ENCODE results near the gene SPO11. TPM values are rescaled to one million over a fixed set of nuclear protein-coding genes. Genes with fewer than 3 reads are reported as not detected.

The SPO11 gene
- total and polyA plus RNA-seq, 9 of the 15 experiments (the other 6 are each of a cell fraction or from before 2014, with no cell fraction given): not detected

DNA sequence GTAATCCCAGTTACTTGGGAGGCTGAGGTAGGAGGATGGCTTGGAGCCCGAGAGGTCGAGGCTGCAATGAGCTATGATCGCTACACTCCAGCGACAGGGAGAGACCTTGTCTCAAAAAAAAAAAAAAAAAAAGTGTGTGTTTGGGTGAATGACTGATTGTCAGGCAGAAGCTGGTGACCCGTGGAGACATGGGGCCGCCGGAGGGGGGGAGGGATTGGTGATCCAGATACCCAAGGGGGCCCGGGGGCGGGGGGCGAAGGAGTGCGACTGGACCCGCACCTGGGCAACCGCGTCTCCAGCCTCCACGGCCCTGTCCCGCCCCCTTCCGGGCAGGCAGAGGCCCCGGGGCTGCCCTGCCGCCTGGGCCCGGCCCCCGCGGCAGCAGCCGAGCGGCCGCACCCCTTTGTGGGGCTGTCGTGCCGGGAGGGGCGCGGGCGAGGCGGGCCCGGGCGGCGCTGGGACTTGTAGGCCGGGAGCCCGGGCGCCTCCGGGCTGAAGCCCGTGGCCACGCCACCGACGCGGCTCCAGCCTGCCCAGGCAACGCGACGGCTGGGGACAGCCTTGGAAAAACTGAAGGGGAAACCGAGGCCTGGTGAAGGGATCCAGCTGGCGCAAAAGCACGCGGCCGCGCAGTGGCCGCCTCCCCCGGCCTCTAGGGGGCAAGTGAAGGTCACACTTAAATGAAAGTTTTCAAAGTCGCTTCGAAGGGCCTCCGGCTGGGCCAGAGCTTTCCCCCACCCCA lies 59.5 kb downstream of the SPO11 start (continued):
- TF ChIP-seq TGIF2 (CRISPR knock-in tag; IDR thresholded peaks at IDR 0.05) (no peak), CEBPG (CRISPR knock-in tag; IDR thresholded peaks at IDR 0.05) (no peak), CEBPG (tag; conservative IDR thresholded peaks at IDR 0.05 in 1 of 2, IDR thresholded peaks at IDR 0.05 in 1 of 2) (no peak), STAT5A (IDR thresholded peaks at IDR 0.05; ENCODE audit: borderline replicate concordance, low read length) (no peak), HNRNPUL1 (IDR thresholded peaks at IDR 0.05; ENCODE audit: low read length) (no peak), NFE2 (IDR thresholded peaks at IDR 0.05; ENCODE audit: low read depth) (no peak), CHD1 (IDR thresholded peaks at IDR 0.05; ENCODE audit: low read length) (no peak), WHSC1 (IDR thresholded peaks at IDR 0.05; ENCODE audit: low read length) (no peak), TAF15 (IDR thresholded peaks at IDR 0.05; ENCODE audit: low read depth, low read length) (no peak), TCF7L2 (IDR thresholded peaks at IDR 0.05; ENCODE audit: low read depth, low read length) (no peak), CTBP1 (IDR thresholded peaks at IDR 0.05; ENCODE audit: borderline replicate concordance) (peak; percentile 73), SMARCB1 (IDR thresholded peaks at IDR 0.05; ENCODE audit: insufficient read length, low read depth) (no peak), PHF20 (IDR thresholded peaks at IDR 0.05; ENCODE audit: partially characterized antibody) (no peak), ZNF124 (CRISPR knock-in tag; IDR thresholded peaks at IDR 0.05) (no peak), ETV1 (tag; conservative IDR thresholded peaks at IDR 0.05; ENCODE audit: low read depth) (no peak), ERF (CRISPR knock-in tag; IDR thresholded peaks at IDR 0.05) (peak; percentile 62; the same call in 1 of the 2 replicates), POLR2A (conservative IDR thresholded peaks at IDR 0.05) (no peak; the same call in 1 of the 2 replicates), MYC (IDR thresholded peaks at IDR 0.05; ENCODE audit: low read depth, low read length) (peak; percentile 87), MYC (CRISPR knock-in tag; IDR thresholded peaks at IDR 0.05; ENCODE audit: borderline replicate concordance, low read depth) (no peak)
- TF ChIP-seq, protein P1, sequence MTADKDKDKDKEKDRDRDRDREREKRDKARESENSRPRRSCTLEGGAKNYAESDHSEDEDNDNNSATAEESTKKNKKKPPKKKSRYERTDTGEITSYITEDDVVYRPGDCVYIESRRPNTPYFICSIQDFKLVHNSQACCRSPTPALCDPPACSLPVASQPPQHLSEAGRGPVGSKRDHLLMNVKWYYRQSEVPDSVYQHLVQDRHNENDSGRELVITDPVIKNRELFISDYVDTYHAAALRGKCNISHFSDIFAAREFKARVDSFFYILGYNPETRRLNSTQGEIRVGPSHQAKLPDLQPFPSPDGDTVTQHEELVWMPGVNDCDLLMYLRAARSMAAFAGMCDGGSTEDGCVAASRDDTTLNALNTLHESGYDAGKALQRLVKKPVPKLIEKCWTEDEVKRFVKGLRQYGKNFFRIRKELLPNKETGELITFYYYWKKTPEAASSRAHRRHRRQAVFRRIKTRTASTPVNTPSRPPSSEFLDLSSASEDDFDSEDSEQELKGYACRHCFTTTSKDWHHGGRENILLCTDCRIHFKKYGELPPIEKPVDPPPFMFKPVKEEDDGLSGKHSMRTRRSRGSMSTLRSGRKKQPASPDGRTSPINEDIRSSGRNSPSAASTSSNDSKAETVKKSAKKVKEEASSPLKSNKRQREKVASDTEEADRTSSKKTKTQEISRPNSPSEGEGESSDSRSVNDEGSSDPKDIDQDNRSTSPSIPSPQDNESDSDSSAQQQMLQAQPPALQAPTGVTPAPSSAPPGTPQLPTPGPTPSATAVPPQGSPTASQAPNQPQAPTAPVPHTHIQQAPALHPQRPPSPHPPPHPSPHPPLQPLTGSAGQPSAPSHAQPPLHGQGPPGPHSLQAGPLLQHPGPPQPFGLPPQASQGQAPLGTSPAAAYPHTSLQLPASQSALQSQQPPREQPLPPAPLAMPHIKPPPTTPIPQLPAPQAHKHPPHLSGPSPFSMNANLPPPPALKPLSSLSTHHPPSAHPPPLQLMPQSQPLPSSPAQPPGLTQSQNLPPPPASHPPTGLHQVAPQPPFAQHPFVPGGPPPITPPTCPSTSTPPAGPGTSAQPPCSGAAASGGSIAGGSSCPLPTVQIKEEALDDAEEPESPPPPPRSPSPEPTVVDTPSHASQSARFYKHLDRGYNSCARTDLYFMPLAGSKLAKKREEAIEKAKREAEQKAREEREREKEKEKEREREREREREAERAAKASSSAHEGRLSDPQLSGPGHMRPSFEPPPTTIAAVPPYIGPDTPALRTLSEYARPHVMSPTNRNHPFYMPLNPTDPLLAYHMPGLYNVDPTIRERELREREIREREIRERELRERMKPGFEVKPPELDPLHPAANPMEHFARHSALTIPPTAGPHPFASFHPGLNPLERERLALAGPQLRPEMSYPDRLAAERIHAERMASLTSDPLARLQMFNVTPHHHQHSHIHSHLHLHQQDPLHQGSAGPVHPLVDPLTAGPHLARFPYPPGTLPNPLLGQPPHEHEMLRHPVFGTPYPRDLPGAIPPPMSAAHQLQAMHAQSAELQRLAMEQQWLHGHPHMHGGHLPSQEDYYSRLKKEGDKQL (CRISPR knock-in tag; IDR thresholded peaks at IDR 0.05; ENCODE audit: borderline replicate concordance): no peak
- TF ChIP-seq, protein P2, sequence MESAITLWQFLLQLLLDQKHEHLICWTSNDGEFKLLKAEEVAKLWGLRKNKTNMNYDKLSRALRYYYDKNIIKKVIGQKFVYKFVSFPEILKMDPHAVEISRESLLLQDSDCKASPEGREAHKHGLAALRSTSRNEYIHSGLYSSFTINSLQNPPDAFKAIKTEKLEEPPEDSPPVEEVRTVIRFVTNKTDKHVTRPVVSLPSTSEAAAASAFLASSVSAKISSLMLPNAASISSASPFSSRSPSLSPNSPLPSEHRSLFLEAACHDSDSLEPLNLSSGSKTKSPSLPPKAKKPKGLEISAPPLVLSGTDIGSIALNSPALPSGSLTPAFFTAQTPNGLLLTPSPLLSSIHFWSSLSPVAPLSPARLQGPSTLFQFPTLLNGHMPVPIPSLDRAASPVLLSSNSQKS (CRISPR knock-in tag; IDR thresholded peaks at IDR 0.05): no peak
- TF ChIP-seq, protein P3, sequence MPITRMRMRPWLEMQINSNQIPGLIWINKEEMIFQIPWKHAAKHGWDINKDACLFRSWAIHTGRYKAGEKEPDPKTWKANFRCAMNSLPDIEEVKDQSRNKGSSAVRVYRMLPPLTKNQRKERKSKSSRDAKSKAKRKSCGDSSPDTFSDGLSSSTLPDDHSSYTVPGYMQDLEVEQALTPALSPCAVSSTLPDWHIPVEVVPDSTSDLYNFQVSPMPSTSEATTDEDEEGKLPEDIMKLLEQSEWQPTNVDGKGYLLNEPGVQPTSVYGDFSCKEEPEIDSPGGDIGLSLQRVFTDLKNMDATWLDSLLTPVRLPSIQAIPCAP (CRISPR knock-in tag; IDR thresholded peaks at IDR 0.05; ENCODE audit: borderline replicate concordance): no peak
